Vagina (tissue), 2 donors: ENCODE data around the gene THAP2. TPM values are rescaled to one million over a fixed set of nuclear protein-coding genes. Genes with fewer than 3 reads are reported as not detected.
A peak's percentile ranks its signal among the peaks of the same experiment; 100 is the strongest.

ENCODE experiments used
- DNase-seq, 2 donors: peaks; one replicate each; pipeline ENCODE4 v3.0.0-alpha.2; 2017; ENCODE audit errors: extremely low spot score in 2 of 2
- H3K27ac ChIP-seq: fragments of 200-600 bp; sonication (generic); one replicate; pipeline ENCODE4 v1.5.1; 2019
- H3K27me3 ChIP-seq: fragments of 200-600 bp; sonication (generic); one replicate; pipeline ENCODE4 v1.5.1; 2019
- H3K36me3 ChIP-seq, 2 donors: fragments of 200-600 bp; sonication (generic); one replicate each; pipeline ENCODE4 v1.5.1; 2017 to 2019
- H3K4me1 ChIP-seq: fragments of 200-600 bp; sonication (generic); one replicate; pipeline ENCODE4 v1.5.1; 2019
- H3K4me3 ChIP-seq, 2 donors: fragments of 200-600 bp; sonication (generic); 1 replicate in 1 of 2; 2 replicates in 1 of 2; pipeline ENCODE4 v1.5.1; 2016 to 2019
- H3K9me3 ChIP-seq: fragments of 200-600 bp; sonication (generic); one replicate; pipeline ENCODE4 v1.5.1; 2019
- CTCF ChIP-seq, 3 experiments: fragments of 450-650 bp in 2 of 3; fragments of 200-600 bp in 1 of 3; sonication (generic) in 1 of 3; IDR thresholded peaks; one replicate each; pipeline ENCODE4 v1.5.1; 2017 to 2019; ENCODE audit warnings: antibody characterized with exemption in 3 of 3, mild to moderate bottlenecking in 2 of 3, moderate library complexity in 2 of 3
- POLR2A ChIP-seq, 2 donors: fragments of 450-650 bp; IDR thresholded peaks; one replicate each; pipeline ENCODE4 v1.6.1; 2017; ENCODE audit warnings: antibody characterized with exemption in 2 of 2, mild to moderate bottlenecking in 2 of 2, moderate library complexity in 2 of 2
- POLR2AphosphoS5 ChIP-seq, 2 donors: sonication (generic); formaldehyde crosslinking; IDR thresholded peaks; one replicate each; pipeline ENCODE4 v1.9.0; 2017; ENCODE audit warnings: antibody characterized with exemption in 2 of 2, mild to moderate bottlenecking in 2 of 2, low read depth in 1 of 2; ENCODE audit not compliant: insufficient read depth in 1 of 2
- intact Hi-C: fragments of 100-400 bp; cut with DNase I; formaldehyde crosslinking; loops from one replicate; pipeline ENCODE4 v1.15.1; 2023
- total RNA-seq: library from RNA; depleted of rRNA; stranded (reverse); fragments of >200 nt; gene quantifications from one replicate; pipeline ENCODE4 v1.2.3, GENCODE V29; 2016

Gene THAP2
- total RNA-seq, 1 donor from 2014 or later: 4.7 TPM

GRCh38 chr12:71627438-71628002, 36.6 kb upstream of the THAP2 start:
- H3K27ac ChIP-seq: no peak overlapping the region
- H3K9me3 ChIP-seq: no peaks in the 10 kb centered on the region
- H3K4me3 ChIP-seq: no peak overlapping the region
- no peak for DNase-seq
- peaks cover 0 to 92% of the 10 kb centered on the region in 2 donors for H3K36me3 ChIP-seq
- no peaks in the 10 kb centered on the region for H3K27me3 ChIP-seq
- TF ChIP-seq POLR2AphosphoS5 (IDR thresholded peaks at IDR 0.05; ENCODE audit: insufficient read depth in 1 of 2, low read depth in 1 of 2) (no peak), POLR2A (IDR thresholded peaks at IDR 0.05) (no peak), CTCF (IDR thresholded peaks at IDR 0.05) (no peak)
- peaks cover 7% of the 10 kb centered on the region for H3K4me1 ChIP-seq
- intact Hi-C loops: no loop called here

- H3K36me3 ChIP-seq: peaks cover 0 to 58% of the 10 kb centered on the region in 2 donors
- intact Hi-C loops: no loop called here
- H3K4me3 ChIP-seq: no peak overlapping the region
- H3K27me3 ChIP-seq: no peaks in the 10 kb centered on the region
- no peaks in the 10 kb centered on the region for H3K9me3 ChIP-seq
- H3K27ac ChIP-seq: no peak overlapping the region
- no peak for DNase-seq
- TF ChIP-seq POLR2A (IDR thresholded peaks at IDR 0.05): no peak
- peak in 2 of 3 experiments; percentile 37 to 66 for TF ChIP-seq CTCF (IDR thresholded peaks at IDR 0.05)
- no peak for TF ChIP-seq POLR2AphosphoS5 (IDR thresholded peaks at IDR 0.05; ENCODE audit: insufficient read depth in 1 of 2, low read depth in 1 of 2)
- no peaks in the 10 kb centered on the region for H3K4me1 ChIP-seq
Measured at GRCh38 chr12:71636704-71637115, 27.4 kb upstream of the THAP2 start.

GRCh38 chr12:71638499-71638898, 25.6 kb upstream of the THAP2 start:
- intact Hi-C loops: no loop called here
- H3K36me3 ChIP-seq: peaks cover 0 to 53% of the 10 kb centered on the region in 2 donors

GRCh38 chr12:71639341-71639760, 24.8 kb upstream of the THAP2 start:
- Histone ChIP-seq H3K4me1 (no peaks in the 10 kb centered on the region), H3K4me3 (no peak overlapping the region), H3K36me3 (peaks cover 0 to 53% of the 10 kb centered on the region in 2 donors), H3K27me3 (no peaks in the 10 kb centered on the region), H3K27ac (no peak overlapping the region), H3K9me3 (no peaks in the 10 kb centered on the region)
- DNase-seq: no peak
- intact Hi-C loops: no loop called here
- TF ChIP-seq POLR2A (IDR thresholded peaks at IDR 0.05) (no peak), CTCF (IDR thresholded peaks at IDR 0.05) (no peak), POLR2AphosphoS5 (IDR thresholded peaks at IDR 0.05; ENCODE audit: insufficient read depth in 1 of 2, low read depth in 1 of 2) (no peak)

More at GRCh38 chr12:71638499-71638898, 25.6 kb upstream of the THAP2 start:
- H3K27ac ChIP-seq: no peak overlapping the region
- H3K9me3 ChIP-seq: no peaks in the 10 kb centered on the region
- no peaks in the 10 kb centered on the region for H3K4me1 ChIP-seq
- no peak for DNase-seq
- no peak overlapping the region for H3K4me3 ChIP-seq
- no peaks in the 10 kb centered on the region for H3K27me3 ChIP-seq
- TF ChIP-seq CTCF (IDR thresholded peaks at IDR 0.05) (no peak), POLR2AphosphoS5 (IDR thresholded peaks at IDR 0.05; ENCODE audit: insufficient read depth in 1 of 2, low read depth in 1 of 2) (no peak), POLR2A (IDR thresholded peaks at IDR 0.05) (no peak)

GRCh38 chr12:71640316-71640715, 23.8 kb upstream of the THAP2 start:
- Histone ChIP-seq H3K27me3 (no peaks in the 10 kb centered on the region), H3K4me1 (no peaks in the 10 kb centered on the region), H3K27ac (no peak overlapping the region), H3K36me3 (peaks cover 0 to 56% of the 10 kb centered on the region in 2 donors), H3K9me3 (no peaks in the 10 kb centered on the region), H3K4me3 (no peak overlapping the region)
- TF ChIP-seq POLR2A (IDR thresholded peaks at IDR 0.05) (no peak), POLR2AphosphoS5 (IDR thresholded peaks at IDR 0.05; ENCODE audit: insufficient read depth in 1 of 2, low read depth in 1 of 2) (no peak), CTCF (IDR thresholded peaks at IDR 0.05) (no peak)
- no peak for DNase-seq
- intact Hi-C loops: no loop called here
